Activated CD4-positive, alpha-beta memory T cell treated with anti-CD3 and anti-CD28 coated beads, Interleukin-2, amount 10 ng/mL, durations not matched to agents 7 days and 5 days (primary cell): ENCODE results near the gene PRSS50. TPM values are rescaled to one million over a fixed set of nuclear protein-coding genes. Genes with fewer than 3 reads are reported as not detected.

Source experiments
- CTCF ChIA-PET: fragments of 350-600 bp; sonication (Branson Sonifier 250); formaldehyde crosslinking; loops from one replicate; lab custom pipeline; 2021; ENCODE audit warnings: antibody characterized with exemption, inconsistent platforms; lab: Charles Lee
- POLR2A ChIA-PET: fragments of 350-600 bp; sonication (Branson Sonifier 250); formaldehyde crosslinking; loops from one replicate; lab custom pipeline; 2021; ENCODE audit warnings: antibody characterized with exemption; lab: Charles Lee
- DNase-seq: peaks from one replicate; pipeline ENCODE4 v3.0.0-alpha.2; 2020
- H3K27ac Mint-ChIP-seq: one replicate; pipeline ENCODE4 v1.8.0; 2021; ENCODE audit warnings: mild to moderate bottlenecking, mixed read lengths
- H3K27me3 Mint-ChIP-seq: one replicate; pipeline ENCODE4 v1.8.0; 2021; ENCODE audit warnings: mixed read lengths
- H3K36me3 Mint-ChIP-seq: one replicate; pipeline ENCODE4 v1.8.0; 2021; ENCODE audit warnings: low read depth, mixed read lengths
- H3K4me1 Mint-ChIP-seq: one replicate; pipeline ENCODE4 v1.8.0; 2021; ENCODE audit warnings: mixed read lengths
- H3K4me3 Mint-ChIP-seq: one replicate; pipeline ENCODE4 v1.8.0; 2021; ENCODE audit warnings: mild to moderate bottlenecking, mixed read lengths
- H3K9me3 Mint-ChIP-seq: one replicate; pipeline ENCODE4 v1.8.0; 2021; ENCODE audit warnings: mixed read lengths
- total RNA-seq, 2 experiments: library from RNA; stranded (reverse); gene quantifications; one replicate each; pipeline ENCODE4 v1.2.3, GENCODE V29; 2021

Gene PRSS50
- total RNA-seq, 2 experiments from 2014 or later = not detected

DNA sequence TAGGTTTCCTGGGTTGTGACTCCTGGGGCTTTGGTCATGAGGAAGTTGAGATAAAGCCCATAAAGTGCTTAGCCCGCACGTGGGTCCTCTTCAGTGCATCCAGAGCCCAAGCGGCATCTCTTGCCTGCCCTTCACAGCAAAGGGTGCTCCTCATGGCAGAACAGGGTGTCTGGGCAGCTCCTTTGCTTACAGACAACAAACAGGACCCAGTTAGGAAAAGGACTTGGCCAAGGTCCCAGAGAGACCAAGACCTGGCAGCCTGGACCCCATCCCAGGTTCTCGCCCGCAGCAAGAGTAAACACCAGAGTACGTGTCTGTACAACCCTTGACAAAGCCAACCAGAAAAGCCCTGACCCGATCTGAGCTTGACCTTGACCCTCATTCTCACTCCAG, 51.2 kb downstream of the PRSS50 start:
- Mint-ChIP-seq H3K9me3 (no peaks in the 10 kb centered on the region), H3K27ac (no peak overlapping the region), H3K4me3 (no peak overlapping the region), H3K36me3 (no peaks in the 10 kb centered on the region), H3K27me3 (peaks cover 2% of the 10 kb centered on the region), H3K4me1 (no peaks in the 10 kb centered on the region)
- DNase-seq = no peak
- POLR2A ChIA-PET = no interaction called here
- CTCF ChIA-PET = no interaction called here

DNA sequence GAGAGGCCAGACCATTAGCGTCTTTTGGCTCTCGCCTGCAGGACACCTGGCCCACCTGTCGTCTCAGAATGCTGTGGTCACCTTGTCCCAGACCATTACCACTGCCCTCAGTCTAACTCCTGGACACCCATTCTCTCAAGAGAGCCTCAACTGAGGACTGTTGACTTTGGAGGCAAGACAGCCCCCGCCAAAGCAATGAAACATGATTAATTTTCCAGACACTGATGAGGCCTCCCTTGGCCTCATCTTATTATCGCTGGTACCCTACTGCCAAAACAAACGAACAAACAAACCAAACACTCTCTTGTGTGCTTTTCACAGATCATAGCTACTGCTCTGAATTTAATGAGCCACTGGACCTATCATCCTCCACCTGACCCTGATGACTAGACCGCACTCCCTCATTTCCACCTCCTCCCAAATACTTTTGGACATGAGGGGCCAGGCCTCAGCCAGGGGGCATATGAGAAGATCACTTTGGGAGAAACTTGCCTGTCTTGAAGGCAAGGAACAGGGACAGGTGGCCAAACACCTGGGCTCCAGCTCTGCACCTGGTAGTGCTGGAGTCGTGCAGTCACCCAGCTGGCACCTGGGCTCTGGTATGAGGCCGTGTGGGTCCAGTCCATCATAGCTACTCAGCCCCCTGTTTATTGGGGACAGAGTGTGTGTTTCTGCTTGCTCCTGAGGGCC, 51.8 kb downstream of the PRSS50 start:
- Mint-ChIP-seq H3K4me1 (no peaks in the 10 kb centered on the region), H3K4me3 (no peak overlapping the region), H3K36me3 (no peaks in the 10 kb centered on the region), H3K27ac (no peak overlapping the region), H3K27me3 (peaks cover 2% of the 10 kb centered on the region), H3K9me3 (no peaks in the 10 kb centered on the region)
- CTCF ChIA-PET = no interaction called here
- POLR2A ChIA-PET = no interaction called here
- no peak for DNase-seq

DNA sequence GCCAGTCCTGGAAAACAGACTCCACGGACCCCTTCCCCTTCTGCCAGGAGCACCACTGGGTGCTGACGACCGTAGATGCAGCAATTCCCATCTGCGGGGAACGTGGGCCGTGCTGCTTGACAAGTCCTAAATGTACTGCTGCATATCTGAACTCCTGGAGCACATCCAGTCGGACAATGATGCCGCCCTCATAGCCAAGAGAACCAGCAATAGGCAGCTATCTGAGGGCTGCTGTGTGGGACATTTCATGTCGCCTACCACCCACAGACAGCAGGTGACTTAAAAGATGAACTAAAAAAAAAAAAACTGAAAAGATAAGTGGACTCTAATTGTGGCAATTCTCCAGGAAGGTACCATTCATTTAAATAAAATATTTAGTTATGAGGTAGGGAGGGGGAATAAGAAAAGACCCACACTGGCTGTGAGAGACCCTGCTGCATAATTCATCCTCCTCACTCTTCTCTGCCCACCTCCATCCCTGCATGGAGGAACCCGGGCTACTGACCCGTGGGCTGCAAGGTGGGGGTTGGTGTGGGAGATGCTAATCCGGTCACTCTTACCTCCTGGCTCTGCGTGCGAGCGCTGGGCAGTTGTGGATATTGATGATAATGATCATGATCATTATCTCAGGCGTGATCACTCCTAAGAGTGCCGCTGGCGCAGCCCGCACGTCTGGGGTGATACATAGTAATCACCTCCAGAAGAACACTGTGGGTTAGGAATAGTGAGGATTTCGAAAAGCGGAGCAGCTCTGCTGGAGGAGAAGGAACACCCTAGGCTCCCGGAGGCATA, 52.5 kb downstream of the PRSS50 start:
- DNase-seq = no peak
- no peak overlapping the region for H3K27ac Mint-ChIP-seq
- peaks cover 2% of the 10 kb centered on the region for H3K27me3 Mint-ChIP-seq
- H3K4me3 Mint-ChIP-seq = no peak overlapping the region
- H3K4me1 Mint-ChIP-seq = no peaks in the 10 kb centered on the region
- POLR2A ChIA-PET = no interaction called here
- H3K9me3 Mint-ChIP-seq = no peaks in the 10 kb centered on the region
- CTCF ChIA-PET = interaction anchor here (1.2 kb wide), 1 partner anchor 177 kb away, joined by 4 read pairs; no protein-coding TSS in a partner anchor
- H3K36me3 Mint-ChIP-seq = no peaks in the 10 kb centered on the region

GRCh38 chr3:46664188-46664970, 53.3 kb downstream of the PRSS50 start:
- Mint-ChIP-seq H3K36me3 (no peaks in the 10 kb centered on the region), H3K27ac (no peak overlapping the region), H3K4me3 (no peak overlapping the region), H3K4me1 (no peaks in the 10 kb centered on the region), H3K9me3 (no peaks in the 10 kb centered on the region), H3K27me3 (peaks cover 2% of the 10 kb centered on the region)
- POLR2A ChIA-PET = no interaction called here
- CTCF ChIA-PET = interaction anchor here (0.6 to 1.2 kb wide), 4 partner anchors 11 to 561 kb away, joined by 3 to 4 read pairs (median 3); no protein-coding TSS in a partner anchor
- DNase-seq = peak; percentile 15

DNA sequence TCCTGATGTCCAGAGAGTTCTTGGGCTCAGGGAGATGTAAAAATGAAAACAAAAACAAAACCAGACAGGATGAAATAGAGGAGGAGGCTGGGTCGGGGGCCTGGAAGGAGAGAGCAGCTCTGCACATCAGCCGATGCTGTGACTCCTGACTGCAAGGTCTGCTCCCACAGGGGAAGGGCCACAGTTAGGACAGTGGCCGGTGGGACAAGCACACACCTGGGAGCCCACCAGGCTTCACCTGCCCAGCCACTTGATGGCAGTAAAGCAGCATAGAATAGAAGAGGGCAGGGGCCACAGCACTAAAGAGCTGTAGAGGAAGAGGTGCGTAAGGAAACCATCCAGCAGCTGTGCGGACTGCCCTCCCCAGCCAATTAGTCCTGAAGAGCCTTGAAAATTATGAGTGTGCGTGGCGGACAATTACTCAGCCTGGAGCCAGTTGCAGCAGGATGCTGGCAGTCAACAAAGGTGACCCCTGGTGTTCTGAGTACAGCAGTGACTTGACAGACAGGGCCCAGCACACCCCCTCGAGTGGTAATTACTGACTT, 54.0 kb downstream of the PRSS50 start:
- H3K9me3 Mint-ChIP-seq = no peaks in the 10 kb centered on the region
- H3K4me3 Mint-ChIP-seq = no peak overlapping the region
- DNase-seq = peak; percentile 17
- H3K36me3 Mint-ChIP-seq = no peaks in the 10 kb centered on the region
- ChIA-PET CTCF (interaction anchor here (0.6 kb wide), 2 partner anchors 10 to 134 kb away, joined by 3 read pairs; no protein-coding TSS in a partner anchor), POLR2A (no interaction called here)
- H3K27ac Mint-ChIP-seq = no peak overlapping the region
- no peaks in the 10 kb centered on the region for H3K4me1 Mint-ChIP-seq
- H3K27me3 Mint-ChIP-seq = peaks cover 2% of the 10 kb centered on the region

DNA sequence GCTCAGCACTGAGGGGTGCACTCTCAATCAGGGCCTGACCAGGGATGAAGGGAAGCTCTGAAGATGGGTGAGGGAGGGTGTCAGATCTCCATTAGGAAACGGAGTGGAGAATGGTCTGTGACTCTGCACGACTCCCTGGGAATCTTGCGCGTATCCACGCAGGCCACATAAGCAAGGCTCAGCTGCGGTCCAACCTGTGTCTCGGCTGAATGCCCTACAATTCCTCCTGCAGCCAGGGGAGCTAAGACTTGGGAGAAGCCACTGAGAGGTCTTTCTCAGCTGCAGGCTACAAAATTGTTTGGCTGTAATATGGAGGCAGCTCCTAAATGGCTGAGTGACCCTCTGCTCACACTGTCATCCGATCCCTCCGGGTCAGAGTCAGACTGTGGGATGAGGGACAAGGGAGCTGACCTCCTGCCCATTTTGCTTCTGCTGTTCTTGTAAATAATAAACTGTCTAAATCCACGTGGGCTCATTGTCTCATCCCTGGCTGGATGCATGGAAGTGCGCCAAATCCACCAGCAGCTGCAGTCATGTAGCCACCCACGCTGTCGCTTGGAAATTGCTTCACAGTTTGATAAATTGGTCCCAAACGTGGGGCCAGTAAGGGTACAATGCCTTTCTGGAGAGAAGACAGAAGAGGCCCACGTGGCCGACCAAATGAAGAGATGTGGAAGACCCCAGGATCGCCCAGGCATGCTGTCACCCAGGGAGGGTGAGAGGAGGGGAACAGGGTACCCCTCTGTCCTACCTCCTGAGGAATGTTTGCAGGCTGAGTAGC, 54.7 kb downstream of the PRSS50 start:
- H3K9me3 Mint-ChIP-seq = no peaks in the 10 kb centered on the region
- H3K27me3 Mint-ChIP-seq = peaks cover 2% of the 10 kb centered on the region
- POLR2A ChIA-PET = no interaction called here
- H3K4me1 Mint-ChIP-seq = no peaks in the 10 kb centered on the region
- H3K36me3 Mint-ChIP-seq = no peaks in the 10 kb centered on the region
- no peak overlapping the region for H3K4me3 Mint-ChIP-seq
- CTCF ChIA-PET = no interaction called here
- DNase-seq = peak; percentile 9
- no peak overlapping the region for H3K27ac Mint-ChIP-seq

Other genes with a start within 250 kb of the PRSS50 start
- not detected for gene RTP3, start 219.9 kb downstream of the PRSS50 start, total RNA-seq
- under 1 TPM; 0.35 to 0.43 TPM for gene LRRC2, start 151.6 kb downstream of the PRSS50 start, total RNA-seq
- gene FAM240A, start 105.3 kb downstream of the PRSS50 start, total RNA-seq = not detected
- gene ALS2CL, start 24.2 kb downstream of the PRSS50 start, total RNA-seq = 1 to 10 TPM; 6.9 to 7.4 TPM
- gene TMIE, start 16.5 kb downstream of the PRSS50 start, total RNA-seq = under 1 TPM; 0.20 to 0.63 TPM
- gene MYL3, start 145.6 kb upstream of the PRSS50 start, total RNA-seq = not detected
- gene PTH1R, start 159.9 kb upstream of the PRSS50 start, total RNA-seq = not detected